DMS79 treated with DMSO at 0.1 percent for 48 hours (cell line): ENCODE results near the gene DAAM1.
A peak's percentile ranks its signal among the peaks of the same experiment; 100 is the strongest.

Experiments used
- DNase-seq: peaks from one replicate; lab custom pipeline; 2025; lab: John Stamatoyannopoulos, UW

DAAM1 gene

GRCh38 chr14:59341858-59342477, 153.5 kb downstream of the DAAM1 start:
- no peak for DNase-seq

- DNase-seq: peak; percentile 70
Observed at GRCh38 chr14:59342516-59343484, 154.3 kb downstream of the DAAM1 start.

- peak; percentile 96 for DNase-seq
Observed at GRCh38 chr14:59343585-59343984, 155.1 kb downstream of the DAAM1 start.

- peak; percentile 88 for DNase-seq
Observed at GRCh38 chr14:59344016-59344415, 155.5 kb downstream of the DAAM1 start.

GRCh38 chr14:59344691-59345455, 156.4 kb downstream of the DAAM1 start:
- DNase-seq: peak; percentile 74

GRCh38 chr14:59346329-59346728, 157.9 kb downstream of the DAAM1 start:
- DNase-seq: no peak

GRCh38 chr14:59346796-59347510, 158.5 kb downstream of the DAAM1 start:
- no peak for DNase-seq

- DNase-seq: no peak
Observed at GRCh38 chr14:59347511-59347900, 159.0 kb downstream of the DAAM1 start.

GRCh38 chr14:59347915-59348314, 159.4 kb downstream of the DAAM1 start:
- no peak for DNase-seq

- no peak for DNase-seq
Observed at GRCh38 chr14:59349258-59349701, 160.8 kb downstream of the DAAM1 start.

GRCh38 chr14:59352961-59353360, 164.5 kb downstream of the DAAM1 start:
- no peak for DNase-seq

GRCh38 chr14:59354666-59355065, 166.2 kb downstream of the DAAM1 start:
- DNase-seq: no peak

GRCh38 chr14:59355091-59355490, 166.6 kb downstream of the DAAM1 start:
- no peak for DNase-seq

GRCh38 chr14:59356312-59356711, 167.8 kb downstream of the DAAM1 start:
- peak; percentile 78 for DNase-seq

- no peak for DNase-seq
Observed at GRCh38 chr14:59356767-59357166, 168.3 kb downstream of the DAAM1 start.

- DNase-seq: no peak
Observed at GRCh38 chr14:59358102-59358501, 169.6 kb downstream of the DAAM1 start.

- DNase-seq: no peak
Observed at GRCh38 chr14:59358784-59359183, 170.3 kb downstream of the DAAM1 start.

- DNase-seq: peak; percentile 86
Observed at GRCh38 chr14:59359431-59360124, 171.1 kb downstream of the DAAM1 start.

GRCh38 chr14:59360233-59360632, 171.8 kb downstream of the DAAM1 start:
- peak; percentile 37 for DNase-seq

- DNase-seq: peak; percentile 99
Observed at GRCh38 chr14:59360923-59361794, 172.7 kb downstream of the DAAM1 start.
